ENCODE measurements around the gene KDELR3. TPM values are rescaled to one million over a fixed set of nuclear protein-coding genes. Genes with fewer than 3 reads are reported as not detected.

KDELR3 gene
- polyA plus RNA-seq, result 47.2 TPM
- long read RNA-seq, donor 1, transcript KDELR3-201 (5 exons, 1,728 nt), result major isoform, 17 of 20 reads
- long read RNA-seq, donor 1, partial matches to known transcripts, result 0 of 20 reads
- long read RNA-seq, donor 1, other reads (novel, unspliced or antisense), result 0 of 20 reads
- long read RNA-seq, donor 2, transcript KDELR3-202 (4 exons, 931 nt), result minor isoform, 16 of 500 reads
- long read RNA-seq, donor 2, transcript KDELR3-201 (5 exons, 1,728 nt), result major isoform, 38 of 500 reads
- long read RNA-seq, donor 2, partial matches to known transcripts, result 402 of 500 reads
- long read RNA-seq, donor 2, other reads (novel, unspliced or antisense), result 44 of 500 reads
- long read RNA-seq, donor 3, transcript KDELR3-202 (4 exons, 931 nt), result minor isoform, 12 of 60 reads
- long read RNA-seq, donor 3, transcript KDELR3-201 (5 exons, 1,728 nt), result major isoform, 48 of 60 reads
- long read RNA-seq, donor 3, partial matches to known transcripts, result 0 of 60 reads
- long read RNA-seq, donor 3, other reads (novel, unspliced or antisense), result 0 of 60 reads
- long read RNA-seq, donor 4, partial matches to known transcripts, result 156 of 160 reads
- long read RNA-seq, donor 4, other reads (novel, unspliced or antisense), result 0 of 160 reads
- long read RNA-seq, donor 5, transcript KDELR3-201 (5 exons, 1,728 nt), result major isoform, 14 of 197 reads
- long read RNA-seq, donor 5, partial matches to known transcripts, result 147 of 197 reads
- long read RNA-seq, donor 5, other reads (novel, unspliced or antisense), result 33 of 197 reads
- long read RNA-seq, donor 6, transcript KDELR3-201 (5 exons, 1,728 nt), result major isoform, 17 of 19 reads
- long read RNA-seq, donor 6, partial matches to known transcripts, result 0 of 19 reads
- long read RNA-seq, donor 6, other reads (novel, unspliced or antisense), result 0 of 19 reads
- long read RNA-seq, donor 7, transcript KDELR3-201 (5 exons, 1,728 nt), result major isoform, 7 of 11 reads
- long read RNA-seq, donor 7, partial matches to known transcripts, result 0 of 11 reads
- long read RNA-seq, donor 7, other reads (novel, unspliced or antisense), result 0 of 11 reads
- long read RNA-seq, donor 8, transcript KDELR3-201 (5 exons, 1,728 nt), result major isoform, 33 of 310 reads
- long read RNA-seq, donor 8, transcript KDELR3-202 (4 exons, 931 nt), result minor isoform, 8 of 310 reads
- long read RNA-seq, donor 8, partial matches to known transcripts, result 239 of 310 reads
- long read RNA-seq, donor 8, other reads (novel, unspliced or antisense), result 30 of 310 reads
- long read RNA-seq, donor 9, transcript KDELR3-201 (5 exons, 1,728 nt), result major isoform, 44 of 291 reads
- long read RNA-seq, donor 9, transcript KDELR3-202 (4 exons, 931 nt), result minor isoform, 12 of 291 reads
- long read RNA-seq, donor 9, partial matches to known transcripts, result 221 of 291 reads
- long read RNA-seq, donor 9, other reads (novel, unspliced or antisense), result 14 of 291 reads
- long read RNA-seq, donor 10, transcript KDELR3-201 (5 exons, 1,728 nt), result major isoform, 24 of 857 reads
- long read RNA-seq, donor 10, transcript KDELR3-202 (4 exons, 931 nt), result minor isoform, 11 of 857 reads
- long read RNA-seq, donor 10, partial matches to known transcripts, result 812 of 857 reads
- long read RNA-seq, donor 10, other reads (novel, unspliced or antisense), result 10 of 857 reads
- long read RNA-seq, donor 11, transcript KDELR3-202 (4 exons, 931 nt), result minor isoform, 7 of 760 reads
- long read RNA-seq, donor 11, transcript KDELR3-201 (5 exons, 1,728 nt), result major isoform, 35 of 760 reads
- long read RNA-seq, donor 11, partial matches to known transcripts, result 718 of 760 reads
- long read RNA-seq, donor 11, other reads (novel, unspliced or antisense), result 0 of 760 reads

DNA sequence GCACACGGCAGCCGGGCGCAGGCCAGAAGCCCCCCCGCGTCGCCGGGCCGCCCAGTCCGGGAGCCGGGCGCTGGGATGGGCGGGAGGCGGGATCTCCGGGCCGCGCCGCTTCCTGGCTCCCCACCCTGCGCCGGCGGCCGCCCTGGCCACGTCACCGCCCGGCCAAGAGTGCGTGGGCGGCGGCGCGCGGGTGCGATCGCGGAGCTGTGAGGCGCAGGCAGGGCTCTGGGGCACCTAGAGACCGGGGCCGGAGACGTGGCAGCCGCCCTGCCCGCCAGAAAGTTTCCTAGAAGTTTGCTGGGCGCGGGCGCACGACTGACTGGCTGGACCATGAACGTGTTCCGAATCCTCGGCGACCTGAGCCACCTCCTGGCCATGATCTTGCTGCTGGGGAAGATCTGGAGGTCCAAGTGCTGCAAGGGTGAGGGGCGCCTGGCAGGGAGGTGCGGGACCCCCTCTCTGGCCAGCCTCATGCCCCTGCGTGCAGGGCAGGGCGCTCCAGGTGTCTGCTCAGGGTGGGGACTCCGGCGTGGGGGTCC, at the start of gene KDELR3:
Gene KDELR3, plus strand, starts transcription at position 193 of the 539 bp plus-strand sequence. Its CDS starts 138 bp downstream, at position 331.
- Histone ChIP-seq H3K27ac (ENCODE audit: low read length) (no peak within 1 kb of the TSS), H3K9me3 (ENCODE audit: control insufficient read depth, low read depth, low read length) (no peaks in the 10 kb centered on the region), H3K36me3 (ENCODE audit: control insufficient read depth, insufficient read depth, low read length) (no peaks in the 10 kb centered on the region), H3K4me3 (ENCODE audit: low read length) (peak within 1 kb of the TSS; percentile 85), H3K27me3 (ENCODE audit: control insufficient read depth, insufficient read depth, low read length) (peaks cover 14% of the 10 kb centered on the region), H3K4me1 (ENCODE audit: control insufficient read depth, insufficient read depth, low read length) (peaks cover 18% of the 10 kb centered on the region)
- peak; percentile 56 to 82 for DNase-seq
- no CpG with 5 or more reads among the region's 53 CpGs for WGBS (ENCODE audit: insufficient coverage, low lambda C conversion rate)

DNA sequence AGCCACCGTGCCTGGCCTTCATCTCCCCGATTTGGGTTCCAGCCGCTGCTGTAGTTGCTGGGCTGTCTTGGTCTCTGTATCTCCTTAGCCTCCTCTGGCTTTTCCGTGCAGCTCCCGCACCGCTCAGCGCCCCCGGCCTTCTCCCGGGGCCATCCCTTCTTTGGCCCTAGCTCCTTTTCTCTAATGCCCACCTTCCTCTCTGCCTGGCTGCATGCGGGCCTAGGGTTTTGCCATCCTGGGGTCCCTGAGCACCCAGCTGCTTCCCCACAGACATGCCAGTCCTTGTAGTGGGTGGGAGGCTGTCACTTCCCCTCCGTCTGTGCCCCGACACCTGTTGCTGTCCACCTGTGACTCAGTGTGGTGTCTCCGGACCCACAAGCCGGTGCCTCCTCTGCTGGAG, 49.3 kb upstream of the KDELR3 start:
- 87% methylated on average over 3 of the region's 14 CpGs for WGBS (ENCODE audit: insufficient coverage, low lambda C conversion rate)
- DNase-seq, result no peak
- Histone ChIP-seq H3K4me3 (ENCODE audit: low read length) (no peak overlapping the region), H3K27me3 (ENCODE audit: control insufficient read depth, insufficient read depth, low read length) (no peaks in the 10 kb centered on the region), H3K4me1 (ENCODE audit: control insufficient read depth, insufficient read depth, low read length) (peaks cover 15% of the 10 kb centered on the region), H3K27ac (ENCODE audit: low read length) (no peak overlapping the region), H3K36me3 (ENCODE audit: control insufficient read depth, insufficient read depth, low read length) (no peaks in the 10 kb centered on the region), H3K9me3 (ENCODE audit: control insufficient read depth, low read depth, low read length) (peaks cover 3% of the 10 kb centered on the region)

DNA sequence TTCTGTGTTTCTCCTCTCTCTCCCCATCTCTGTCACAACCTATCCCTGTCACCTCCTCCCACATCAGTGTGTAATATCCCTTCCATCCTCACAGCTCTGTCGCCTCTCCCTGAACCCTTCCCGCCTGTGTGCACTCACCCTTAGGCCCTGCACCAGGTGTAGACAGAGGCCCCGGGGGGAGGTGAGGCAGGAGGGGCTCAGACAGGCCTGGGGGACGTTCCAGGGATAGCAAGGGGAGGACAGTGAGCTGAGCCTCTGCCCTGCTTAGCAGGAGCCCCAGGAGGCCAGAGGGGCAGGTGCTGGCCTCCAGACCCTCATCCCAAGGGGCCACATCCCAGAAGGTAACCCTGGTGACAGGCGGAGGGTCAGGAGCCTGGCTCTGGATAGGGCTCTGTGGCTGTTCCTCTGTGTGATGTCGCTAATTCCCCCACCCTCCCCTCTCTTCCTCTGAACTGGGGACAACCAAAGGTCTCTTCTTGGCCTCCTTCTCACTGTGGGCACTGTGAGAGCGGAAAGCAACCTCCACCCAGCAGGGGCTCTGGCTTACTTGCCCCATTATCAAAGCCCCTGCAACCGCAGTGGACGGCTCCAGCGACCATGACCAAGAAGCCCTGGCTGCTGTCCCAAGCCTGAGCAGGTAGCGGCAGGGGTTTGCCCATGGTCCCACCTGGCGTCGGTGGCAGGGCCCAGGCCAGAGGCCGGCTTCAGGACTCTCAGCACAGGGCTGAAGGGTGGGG, 48.6 kb upstream of the KDELR3 start:
- Histone ChIP-seq H3K27me3 (ENCODE audit: control insufficient read depth, insufficient read depth, low read length) (no peaks in the 10 kb centered on the region), H3K27ac (ENCODE audit: low read length) (no peak overlapping the region), H3K4me1 (ENCODE audit: control insufficient read depth, insufficient read depth, low read length) (peaks cover 20% of the 10 kb centered on the region), H3K9me3 (ENCODE audit: control insufficient read depth, low read depth, low read length) (peaks cover 3% of the 10 kb centered on the region), H3K4me3 (ENCODE audit: low read length) (no peak overlapping the region), H3K36me3 (ENCODE audit: control insufficient read depth, insufficient read depth, low read length) (no peaks in the 10 kb centered on the region)
- DNase-seq, result no peak
- 100% methylated on average over 1 of the region's 14 CpGs for WGBS (ENCODE audit: insufficient coverage, low lambda C conversion rate)

DNA sequence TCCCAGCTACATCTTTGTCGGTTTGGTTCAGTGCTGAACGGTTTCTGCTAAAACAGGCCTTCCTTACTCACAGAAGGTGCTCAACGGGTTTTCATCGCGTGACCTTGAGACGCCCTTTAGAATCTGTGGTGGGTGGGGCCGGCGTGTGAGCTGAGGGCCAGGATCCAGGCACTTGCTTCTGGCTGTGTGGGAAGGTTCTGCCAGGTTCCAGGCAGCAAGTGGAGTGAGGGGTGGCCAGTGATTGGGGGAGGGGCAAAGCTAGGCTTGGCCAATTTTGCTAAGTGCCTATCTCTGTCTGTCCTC, 48.1 kb upstream of the KDELR3 start:
- no CpG with 5 or more reads among the region's 8 CpGs for WGBS (ENCODE audit: insufficient coverage, low lambda C conversion rate)
- DNase-seq, result no peak
- H3K4me1 ChIP-seq (ENCODE audit: control insufficient read depth, insufficient read depth, low read length), result peaks cover 25% of the 10 kb centered on the region
- no peak overlapping the region for H3K4me3 ChIP-seq (ENCODE audit: low read length)
- no peaks in the 10 kb centered on the region for H3K36me3 ChIP-seq (ENCODE audit: control insufficient read depth, insufficient read depth, low read length)
- H3K9me3 ChIP-seq (ENCODE audit: control insufficient read depth, low read depth, low read length), result peaks cover 3% of the 10 kb centered on the region
- H3K27me3 ChIP-seq (ENCODE audit: control insufficient read depth, insufficient read depth, low read length), result no peaks in the 10 kb centered on the region
- H3K27ac ChIP-seq (ENCODE audit: low read length), result no peak overlapping the region

DNA sequence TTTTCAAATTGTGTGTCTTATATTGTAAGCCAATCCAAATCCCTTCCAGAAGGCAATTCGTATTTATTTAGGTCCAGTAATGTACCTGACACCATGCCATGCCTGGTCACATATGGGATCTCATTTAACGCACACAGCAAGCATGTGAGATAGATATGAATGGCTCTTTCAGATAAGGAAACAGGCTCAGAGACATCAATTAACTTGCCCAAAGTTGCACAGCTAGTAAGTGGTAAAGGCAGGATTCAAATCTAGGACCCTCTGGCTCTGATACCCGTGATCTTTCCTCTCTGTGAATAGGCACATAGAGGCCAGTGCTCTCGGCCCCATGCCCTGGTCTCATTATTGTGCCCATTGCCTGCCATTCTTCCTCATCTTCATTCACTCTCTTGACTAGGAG, 47.2 kb upstream of the KDELR3 start:
- no peak for DNase-seq
- no peak overlapping the region for H3K27ac ChIP-seq (ENCODE audit: low read length)
- H3K4me1 ChIP-seq (ENCODE audit: control insufficient read depth, insufficient read depth, low read length), result peaks cover 32% of the 10 kb centered on the region
- no peaks in the 10 kb centered on the region for H3K36me3 ChIP-seq (ENCODE audit: control insufficient read depth, insufficient read depth, low read length)
- peaks cover 3% of the 10 kb centered on the region for H3K9me3 ChIP-seq (ENCODE audit: control insufficient read depth, low read depth, low read length)
- no peak overlapping the region for H3K4me3 ChIP-seq (ENCODE audit: low read length)
- no peaks in the 10 kb centered on the region for H3K27me3 ChIP-seq (ENCODE audit: control insufficient read depth, insufficient read depth, low read length)
- no CpG with 5 or more reads among the region's 4 CpGs for WGBS (ENCODE audit: insufficient coverage, low lambda C conversion rate)

DNA sequence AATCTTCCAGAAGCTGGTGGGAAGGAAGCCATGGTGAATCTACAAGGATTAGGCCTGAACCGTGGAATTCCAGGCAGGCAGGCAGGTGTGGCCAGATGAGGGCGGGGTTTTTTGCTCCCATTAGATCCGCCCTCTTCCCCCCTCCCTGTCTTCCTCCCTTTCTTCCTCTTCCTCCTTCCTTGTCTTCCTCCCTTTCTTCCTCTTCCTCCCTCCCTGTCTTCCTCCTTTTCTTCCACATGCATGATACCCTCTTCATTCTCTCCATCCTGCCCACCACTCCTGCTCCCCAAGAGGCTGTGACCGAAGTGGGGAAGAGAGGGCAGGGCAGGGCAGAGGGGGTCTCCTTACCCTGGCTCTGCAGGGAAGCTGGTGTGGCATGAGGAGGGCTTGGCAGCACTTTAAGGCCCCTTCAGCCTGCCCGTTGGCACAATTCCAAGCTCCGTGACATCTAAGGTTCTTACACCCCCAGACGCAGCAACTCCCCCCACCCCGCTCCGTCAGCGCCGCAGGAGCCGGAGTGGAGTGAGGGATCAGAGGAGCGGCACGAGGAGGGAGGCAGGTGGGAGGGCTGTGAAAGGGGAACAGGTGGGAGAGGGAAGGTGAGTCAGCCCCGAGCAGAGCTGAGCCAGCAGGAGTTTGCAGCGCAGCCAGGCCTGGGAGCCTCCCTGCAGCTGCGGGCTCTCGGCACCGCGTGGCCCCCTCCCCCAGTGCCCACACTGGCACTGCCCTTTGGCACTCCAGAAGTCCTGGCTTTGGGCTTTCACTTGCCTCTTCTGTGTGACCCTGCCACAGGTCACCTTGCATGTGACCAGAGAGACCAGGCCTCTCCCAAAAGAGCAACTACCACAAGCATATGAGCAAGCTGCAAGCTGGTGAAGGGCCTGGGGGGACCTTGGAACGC, 45.0 kb upstream of the KDELR3 start:
- Histone ChIP-seq H3K4me1 (ENCODE audit: control insufficient read depth, insufficient read depth, low read length) (peaks cover 32% of the 10 kb centered on the region), H3K36me3 (ENCODE audit: control insufficient read depth, insufficient read depth, low read length) (no peaks in the 10 kb centered on the region), H3K27ac (ENCODE audit: low read length) (peak overlapping the region; percentile 80), H3K27me3 (ENCODE audit: control insufficient read depth, insufficient read depth, low read length) (no peaks in the 10 kb centered on the region), H3K9me3 (ENCODE audit: control insufficient read depth, low read depth, low read length) (peaks cover 12% of the 10 kb centered on the region), H3K4me3 (ENCODE audit: low read length) (no peak overlapping the region)
- no CpG with 5 or more reads among the region's 21 CpGs for WGBS (ENCODE audit: insufficient coverage, low lambda C conversion rate)
- peak in 1 of 2 donors; percentile 65 for DNase-seq

DNA sequence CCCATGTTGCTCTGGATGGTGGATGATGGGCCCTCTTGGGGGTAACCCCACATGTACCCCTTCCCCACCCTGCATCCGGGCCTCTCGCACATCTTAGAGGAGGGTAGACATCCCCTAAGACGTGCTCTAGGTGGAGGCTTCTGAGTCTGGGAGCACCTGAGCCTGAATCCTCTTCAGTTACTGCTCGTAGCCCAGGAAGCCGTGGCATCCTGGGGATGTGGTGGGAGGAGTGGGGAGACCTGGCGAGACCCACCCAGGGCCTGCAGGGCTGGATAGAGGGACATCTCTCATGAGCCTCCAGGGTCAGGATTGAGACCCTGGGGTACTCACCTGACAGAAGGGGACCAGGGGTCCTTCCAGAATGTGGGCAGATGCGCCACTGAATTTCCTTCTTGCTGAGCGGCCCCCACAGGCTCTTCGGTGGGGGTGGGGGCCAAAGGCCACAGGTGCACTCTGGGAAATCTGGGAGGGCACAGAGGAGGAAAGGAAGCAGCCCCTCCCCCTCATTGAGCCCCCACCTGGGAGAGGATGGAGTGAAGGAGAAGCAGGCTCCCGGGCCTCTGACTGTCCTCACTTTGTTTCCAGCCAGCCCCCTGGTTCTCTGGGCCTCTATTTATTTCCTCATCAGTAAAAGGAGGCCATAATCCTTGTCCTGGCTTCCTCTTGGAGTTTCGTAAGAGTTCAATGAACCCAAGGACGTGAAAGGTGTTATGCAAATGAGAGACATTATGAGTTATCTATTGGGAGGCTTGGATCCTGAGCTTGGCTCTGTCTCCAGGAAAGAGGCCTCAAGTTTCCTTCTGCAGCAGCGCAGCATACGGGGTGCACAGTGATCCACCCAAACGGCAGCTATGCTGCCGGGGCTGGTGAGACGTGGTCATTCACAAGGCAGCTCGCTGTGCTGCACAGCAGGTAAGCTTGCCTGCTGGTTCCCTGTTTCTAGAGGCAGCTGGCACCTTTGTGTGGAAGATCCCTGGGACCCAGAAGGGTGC, 44.1 kb upstream of the KDELR3 start:
- H3K27ac ChIP-seq (ENCODE audit: low read length), result peak overlapping the region; percentile 92
- no CpG with 5 or more reads among the region's 18 CpGs for WGBS (ENCODE audit: insufficient coverage, low lambda C conversion rate)
- peak overlapping the region; percentile 8 for H3K4me3 ChIP-seq (ENCODE audit: low read length)
- H3K9me3 ChIP-seq (ENCODE audit: control insufficient read depth, low read depth, low read length), result peaks cover 13% of the 10 kb centered on the region
- peaks cover 32% of the 10 kb centered on the region for H3K4me1 ChIP-seq (ENCODE audit: control insufficient read depth, insufficient read depth, low read length)
- peak; percentile 90 to 96 for DNase-seq
- no peaks in the 10 kb centered on the region for H3K27me3 ChIP-seq (ENCODE audit: control insufficient read depth, insufficient read depth, low read length)
- H3K36me3 ChIP-seq (ENCODE audit: control insufficient read depth, insufficient read depth, low read length), result no peaks in the 10 kb centered on the region

All from large intestine (tissue), 12 donors.